Testis (tissue), 3 donors: Measurements from ENCODE around the gene EFCAB11. TPM values are rescaled to one million over a fixed set of nuclear protein-coding genes. Genes with fewer than 3 reads are reported as not detected.

Source experiments
- DNase-seq: peaks from one replicate; pipeline ENCODE4 v3.0.0-alpha.2; 2019
- H3K27ac ChIP-seq, 2 donors: fragments of 200-600 bp; sonication (generic); one replicate each; pipeline ENCODE4 v1.5.1; 2019
- H3K27me3 ChIP-seq: fragments of 200-600 bp; sonication (generic); one replicate; pipeline ENCODE4 v1.5.1; 2019
- H3K36me3 ChIP-seq: fragments of 200-600 bp; sonication (generic); one replicate; pipeline ENCODE4 v1.5.1; 2017; ENCODE audit warnings: low read depth; ENCODE audit errors: missing control alignments
- H3K4me1 ChIP-seq: fragments of 200-600 bp; sonication (generic); one replicate; pipeline ENCODE4 v1.5.1; 2019
- H3K4me3 ChIP-seq, 2 donors: fragments of 200-600 bp; sonication (generic); one replicate each; pipeline ENCODE4 v1.5.1; 2017 to 2019
- H3K9me3 ChIP-seq: fragments of 200-600 bp; sonication (generic); one replicate; pipeline ENCODE4 v1.5.1; 2017
- POLR2A ChIP-seq: fragments of 450-650 bp; IDR thresholded peaks from one replicate; pipeline ENCODE4 v1.6.1; 2017; ENCODE audit warnings: antibody characterized with exemption, mild to moderate bottlenecking, moderate library complexity
- WGBS, 2 donors: methylation state at CpG; one replicate each; pipeline ENCODE4 v1.1.5; 2018; 5-methylcytosine and 5-hydroxymethylcytosine counted together
- intact Hi-C: fragments of 100-400 bp; cut with DNase I; formaldehyde crosslinking; loops from one replicate; pipeline ENCODE4 v1.15.1; 2023; ENCODE audit warnings: low total_unique reads
- polyA plus RNA-seq: library from polyadenylated mRNA; stranded (reverse); fragments of 350-450 nt; fragmentation: Illumina TruSeq; extraction: RNeasy Lipid Tissue Mini Kit (QIAGEN cat#74804); gene quantifications from one replicate; pipeline ENCODE4 v1.2.3, GENCODE V29; 2014; ENCODE audit warnings: low read depth, low replicate concordance; ENCODE audit not compliant: insufficient read depth
- total RNA-seq, 2 donors: library from RNA; depleted of rRNA; stranded (reverse); fragments of >200 nt; gene quantifications; one replicate each; pipeline ENCODE4 v1.2.3, GENCODE V29; 2016
- TF ChIP-seq, protein P1 (sequence below), 3 experiments: fragments of 450-650 bp in 2 of 3; fragments of 200-600 bp in 1 of 3; sonication (generic) in 1 of 3; IDR thresholded peaks; one replicate each; pipeline ENCODE4 v1.5.1; 2016 to 2019; ENCODE audit warnings: antibody characterized with exemption in 3 of 3, mild to moderate bottlenecking in 2 of 3, moderate library complexity in 1 of 3

Gene EFCAB11
- total and polyA plus RNA-seq, 3 donors from 2014 or later, result 30.5 to 78.3 (median 50.6) TPM

DNA sequence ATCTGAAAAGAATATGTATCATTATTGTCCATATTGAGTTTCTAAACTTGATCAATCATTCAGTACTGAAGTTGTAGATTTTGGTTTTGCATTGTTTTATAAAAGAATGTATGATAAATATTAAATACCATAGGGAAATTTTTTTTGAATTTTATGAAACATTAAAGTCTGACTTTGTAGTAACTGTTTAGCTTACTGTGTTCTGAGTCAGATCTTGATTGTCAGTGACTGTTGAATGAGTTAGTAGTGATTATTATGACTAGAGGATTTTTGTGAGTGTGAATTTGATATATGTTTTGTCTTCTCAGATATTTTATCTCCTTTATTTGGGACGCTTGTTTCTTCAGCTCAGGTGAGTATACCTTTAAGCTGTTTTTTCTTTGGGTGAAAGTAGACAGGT is 11.3 kb upstream of the EFCAB11 start:
- WGBS, 2 donors, result 96 to 100% methylated on average over 1 of the region's 1 CpG
- Histone ChIP-seq H3K4me3 (no peak overlapping the region), H3K4me1 (no peaks in the 10 kb centered on the region), H3K9me3 (no peaks in the 10 kb centered on the region), H3K27ac (no peak overlapping the region), H3K36me3 (no peaks in the 10 kb centered on the region), H3K27me3 (no peaks in the 10 kb centered on the region)
- TF ChIP-seq POLR2A, result no peak
- TF ChIP-seq, protein P1, sequence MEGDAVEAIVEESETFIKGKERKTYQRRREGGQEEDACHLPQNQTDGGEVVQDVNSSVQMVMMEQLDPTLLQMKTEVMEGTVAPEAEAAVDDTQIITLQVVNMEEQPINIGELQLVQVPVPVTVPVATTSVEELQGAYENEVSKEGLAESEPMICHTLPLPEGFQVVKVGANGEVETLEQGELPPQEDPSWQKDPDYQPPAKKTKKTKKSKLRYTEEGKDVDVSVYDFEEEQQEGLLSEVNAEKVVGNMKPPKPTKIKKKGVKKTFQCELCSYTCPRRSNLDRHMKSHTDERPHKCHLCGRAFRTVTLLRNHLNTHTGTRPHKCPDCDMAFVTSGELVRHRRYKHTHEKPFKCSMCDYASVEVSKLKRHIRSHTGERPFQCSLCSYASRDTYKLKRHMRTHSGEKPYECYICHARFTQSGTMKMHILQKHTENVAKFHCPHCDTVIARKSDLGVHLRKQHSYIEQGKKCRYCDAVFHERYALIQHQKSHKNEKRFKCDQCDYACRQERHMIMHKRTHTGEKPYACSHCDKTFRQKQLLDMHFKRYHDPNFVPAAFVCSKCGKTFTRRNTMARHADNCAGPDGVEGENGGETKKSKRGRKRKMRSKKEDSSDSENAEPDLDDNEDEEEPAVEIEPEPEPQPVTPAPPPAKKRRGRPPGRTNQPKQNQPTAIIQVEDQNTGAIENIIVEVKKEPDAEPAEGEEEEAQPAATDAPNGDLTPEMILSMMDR (IDR thresholded peaks at IDR 0.05), result no peak
- DNase-seq, result no peak
- intact Hi-C loops, result no loop called here

DNA sequence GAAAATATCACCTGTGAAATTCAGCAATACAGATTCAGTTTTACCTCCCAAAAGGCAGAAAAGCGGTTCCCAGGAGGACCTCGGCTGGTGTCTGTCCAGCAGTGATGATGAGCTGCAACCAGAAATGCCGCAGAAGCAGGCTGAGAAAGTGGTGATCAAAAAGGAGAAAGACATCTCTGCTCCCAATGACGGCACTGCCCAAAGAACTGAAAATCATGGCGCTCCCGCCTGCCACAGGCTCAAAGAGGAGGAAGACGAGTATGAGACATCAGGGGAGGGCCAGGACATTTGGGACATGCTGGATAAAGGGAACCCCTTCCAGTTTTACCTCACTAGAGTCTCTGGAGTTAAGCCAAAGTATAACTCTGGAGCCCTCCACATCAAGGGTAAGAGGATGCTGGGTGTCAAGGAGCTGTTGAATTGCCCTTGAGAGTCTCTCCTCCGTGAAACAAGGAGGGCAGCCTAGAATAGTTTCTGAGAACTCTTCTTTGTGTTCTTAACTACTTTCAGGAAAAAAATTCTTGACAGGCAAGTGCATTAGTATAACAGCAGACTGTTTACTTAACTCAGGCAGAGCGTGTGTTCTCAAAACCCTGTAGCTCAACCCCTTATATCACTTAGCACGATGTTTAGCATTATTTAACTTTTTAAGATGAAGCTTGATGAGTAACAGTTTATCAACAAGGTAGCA is 8.9 kb upstream of the EFCAB11 start:
- no peaks in the 10 kb centered on the region for H3K4me1 ChIP-seq
- 91 to 95% methylated on average over 10 of the region's 10 CpGs for WGBS, 2 donors
- H3K4me3 ChIP-seq, result no peak overlapping the region
- no peak overlapping the region for H3K27ac ChIP-seq
- H3K9me3 ChIP-seq, result no peaks in the 10 kb centered on the region
- H3K36me3 ChIP-seq, result no peaks in the 10 kb centered on the region
- intact Hi-C loops, result no loop called here
- no peak for TF ChIP-seq POLR2A
- TF ChIP-seq, protein P1 (IDR thresholded peaks at IDR 0.05), result no peak
- H3K27me3 ChIP-seq, result no peaks in the 10 kb centered on the region
- no peak for DNase-seq

DNA sequence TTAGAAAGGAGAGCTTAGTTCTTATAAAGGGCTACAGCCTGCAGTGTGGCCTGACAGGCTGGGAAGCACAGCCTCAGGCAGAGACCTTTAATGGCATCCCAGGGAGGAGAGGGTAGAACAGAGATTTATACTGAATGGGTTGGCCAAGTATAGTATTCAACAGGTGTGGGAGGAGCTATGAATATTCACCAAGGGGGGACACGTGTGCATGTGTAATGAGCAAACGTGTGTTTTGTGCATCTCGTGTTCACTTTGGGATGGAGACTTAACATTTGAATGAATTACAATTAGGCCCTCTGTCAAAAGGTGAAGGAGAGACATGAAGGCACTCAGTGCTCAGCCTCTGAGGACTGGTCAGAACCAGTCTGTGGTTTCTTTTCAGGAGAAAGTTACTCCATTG is 6.4 kb upstream of the EFCAB11 start:
- Histone ChIP-seq H3K4me1 (peaks cover 7% of the 10 kb centered on the region), H3K4me3 (no peak overlapping the region), H3K36me3 (no peaks in the 10 kb centered on the region), H3K27ac (no peak overlapping the region), H3K9me3 (no peaks in the 10 kb centered on the region), H3K27me3 (no peaks in the 10 kb centered on the region)
- no peak for TF ChIP-seq POLR2A
- WGBS, 2 donors, result 81 to 82% methylated on average over 3 of the region's 3 CpGs
- no peak for DNase-seq
- intact Hi-C loops, result no loop called here

DNA sequence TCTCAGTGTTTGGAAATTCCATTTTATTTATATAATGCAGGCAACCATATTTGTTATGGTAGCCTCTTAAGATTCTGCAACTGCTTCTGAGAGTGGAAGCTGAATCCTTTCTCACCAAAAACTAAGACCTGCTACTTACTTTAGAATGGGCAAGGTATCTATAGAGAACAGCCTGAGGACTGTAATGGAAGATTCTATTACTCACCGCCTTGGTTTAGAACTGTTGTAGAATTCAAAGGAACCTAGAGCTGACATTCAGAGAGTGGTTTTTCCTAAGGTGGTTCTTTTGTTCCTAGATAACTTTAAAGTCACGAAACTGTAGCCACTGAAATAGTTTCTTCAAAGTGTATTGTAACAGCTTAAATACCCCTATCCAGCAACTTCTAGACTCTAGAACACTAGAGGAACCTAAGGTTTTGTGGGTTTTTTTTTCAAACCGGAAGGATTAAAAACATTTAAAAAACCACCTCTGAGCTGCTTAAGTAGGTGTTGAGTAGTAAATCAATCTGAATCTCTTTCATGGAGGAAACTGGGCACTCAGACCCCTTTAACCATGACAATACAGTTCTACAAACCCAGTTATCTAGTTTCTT is 5.4 kb upstream of the EFCAB11 start:
- H3K27ac ChIP-seq, result no peak overlapping the region

DNA sequence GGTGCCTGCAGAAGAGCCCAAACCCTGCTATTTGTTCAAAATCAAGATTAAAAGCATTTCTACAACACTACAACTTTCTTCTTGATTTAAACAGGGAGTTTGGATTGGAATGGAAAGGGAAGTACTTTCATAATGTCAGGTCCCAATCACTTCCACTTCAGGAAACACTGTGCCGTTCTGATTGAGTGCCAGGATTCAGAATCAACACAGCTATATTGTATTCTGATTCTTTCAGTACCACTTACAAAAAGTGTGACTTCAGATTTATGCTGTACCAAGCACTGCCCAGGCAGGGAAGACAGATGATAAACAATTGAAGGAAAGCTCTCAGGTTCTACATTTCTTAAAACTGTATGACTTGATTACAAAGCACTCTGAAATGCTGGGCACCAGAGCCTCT is 4.4 kb upstream of the EFCAB11 start:
- H3K9me3 ChIP-seq, result no peaks in the 10 kb centered on the region
- H3K4me3 ChIP-seq, result no peak overlapping the region
- no peak overlapping the region for H3K27ac ChIP-seq
- no peak for DNase-seq
- 81 to 97% methylated on average over 1 of the region's 1 CpG for WGBS, 2 donors
- H3K36me3 ChIP-seq, result no peaks in the 10 kb centered on the region
- peaks cover 7% of the 10 kb centered on the region for H3K4me1 ChIP-seq
- H3K27me3 ChIP-seq, result no peaks in the 10 kb centered on the region
- no peak for TF ChIP-seq POLR2A
- TF ChIP-seq, protein P1 (IDR thresholded peaks at IDR 0.05), result no peak
- intact Hi-C loops, result no loop called here

More for the DNA sequence above, 5.4 kb upstream of the EFCAB11 start:
- Histone ChIP-seq H3K9me3 (no peaks in the 10 kb centered on the region), H3K4me1 (peaks cover 7% of the 10 kb centered on the region), H3K4me3 (no peak overlapping the region), H3K27me3 (no peaks in the 10 kb centered on the region), H3K36me3 (no peaks in the 10 kb centered on the region)
- intact Hi-C loops, result no loop called here
- WGBS, 2 donors, result 87 to 89% methylated on average over 3 of the region's 3 CpGs
- TF ChIP-seq, protein P1 (IDR thresholded peaks at IDR 0.05), result no peak
- no peak for TF ChIP-seq POLR2A
- no peak for DNase-seq
